Smooth muscle cell (in vitro differentiated cells): ENCODE results near the gene SCUBE1. TPM values are rescaled to one million over a fixed set of nuclear protein-coding genes. Genes with fewer than 3 reads are reported as not detected.
A peak's percentile ranks its signal among the peaks of the same experiment; 100 is the strongest.

Experiments
- DNase-seq: peaks from one replicate; lab custom pipeline; 2025; ENCODE audit not compliant: unreplicated experiment; lab: John Stamatoyannopoulos, UW
- H2AFZ ChIP-seq: fragments of 200-600 bp; sonication (generic); 2 replicates; pipeline ENCODE4 v1.6.0; 2016; ENCODE audit warnings: antibody characterized with exemption, low read depth, mild to moderate bottlenecking
- H3F3A ChIP-seq: fragments of 200-600 bp; sonication (generic); 2 replicates; pipeline ENCODE4 v1.6.0; 2017; ENCODE audit warnings: antibody characterized with exemption, low read depth
- H3K27ac ChIP-seq: fragments of 200-600 bp; sonication (generic); 2 replicates; pipeline ENCODE4 v1.5.1; 2016; ENCODE audit warnings: low read depth, mild to moderate bottlenecking
- H3K27me3 ChIP-seq: fragments of 200-600 bp; sonication (generic); 2 replicates; pipeline ENCODE4 v1.6.1; 2016; ENCODE audit warnings: low read depth, mild to moderate bottlenecking
- H3K36me3 ChIP-seq: fragments of 200-600 bp; sonication (generic); 2 replicates; pipeline ENCODE4 v1.5.1; 2016; ENCODE audit warnings: low read depth
- H3K4me1 ChIP-seq: fragments of 200-600 bp; sonication (generic); 2 replicates; pipeline ENCODE4 v1.5.1; 2016; ENCODE audit warnings: low read depth
- H3K4me2 ChIP-seq: fragments of 200-600 bp; sonication (generic); 2 replicates; pipeline ENCODE4 v1.6.0; 2016; ENCODE audit warnings: mild to moderate bottlenecking
- H3K4me3 ChIP-seq: fragments of 200-600 bp; sonication (generic); 2 replicates; pipeline ENCODE4 v1.5.1; 2016; ENCODE audit warnings: mild to moderate bottlenecking
- H3K79me2 ChIP-seq: fragments of 200-600 bp; sonication (generic); 2 replicates; pipeline ENCODE4 v1.6.0; 2016; ENCODE audit warnings: low read depth, mild to moderate bottlenecking
- H3K9ac ChIP-seq: fragments of 200-600 bp; sonication (generic); 2 replicates; pipeline ENCODE4 v1.6.0; 2016; ENCODE audit warnings: low read depth
- H3K9me3 ChIP-seq: fragments of 200-600 bp; sonication (generic); replicated peaks from 2 replicates; pipeline ENCODE4 v1.5.1; 2016; ENCODE audit warnings: low read depth
- H4K20me1 ChIP-seq: fragments of 200-600 bp; sonication (generic); 2 replicates; pipeline ENCODE4 v1.6.0; 2016; ENCODE audit warnings: low read depth
- CTCF ChIP-seq: fragments of 200-600 bp; sonication (generic); IDR thresholded peaks from 2 replicates; pipeline ENCODE4 v1.5.1; 2017; ENCODE audit warnings: borderline replicate concordance, mild to moderate bottlenecking, antibody characterized with exemption; ENCODE audit not compliant: insufficient read depth, poor library complexity, severe bottlenecking
- WGBS: methylation state at CpG from one replicate; pipeline ENCODE4 v1.1.7; 2016; ENCODE audit warnings: low lambda C conversion rate; 5-methylcytosine and 5-hydroxymethylcytosine counted together
- polyA plus RNA-seq: library from polyadenylated mRNA; unstranded; fragments of >200 nt; fragmentation: Nextera tagmentation; extraction: Ambion mirVana; gene quantifications from 2 replicates; pipeline ENCODE4 v1.2.1, GENCODE V29; 2016
- total RNA-seq: library from RNA; depleted of rRNA; stranded (reverse); fragments of >200 nt; gene quantifications from 2 replicates; pipeline ENCODE4 v1.2.3, GENCODE V29; 2014

SCUBE1 gene
- total and polyA plus RNA-seq, 2 experiments from 2014 or later, result 13.4 to 16.3 TPM

GRCh38 chr22:43275545-43276317 lies 67.4 kb downstream of the SCUBE1 start:
- 54% methylated on average over 18 of the region's 19 CpGs for WGBS
- Histone ChIP-seq H3K27ac (no peak overlapping the region), H4K20me1 (no peaks in the 10 kb centered on the region), H3K9ac (peak overlapping the region; percentile 28), H3K36me3 (no peaks in the 10 kb centered on the region), H3F3A (no peaks in the 10 kb centered on the region), H3K79me2 (no peaks in the 10 kb centered on the region), H3K27me3 (no peaks in the 10 kb centered on the region), H3K4me2 (peak overlapping the region; percentile 26), H3K4me1 (peaks cover 11% of the 10 kb centered on the region), H2AFZ (no peak overlapping the region), H3K9me3 (no peaks in the 10 kb centered on the region), H3K4me3 (no peak overlapping the region)
- TF ChIP-seq CTCF, result no peak
- no peak for DNase-seq

- DNase-seq, result no peak
- no peak for TF ChIP-seq CTCF
- H3K4me3 ChIP-seq, result no peak overlapping the region
- H4K20me1 ChIP-seq, result no peaks in the 10 kb centered on the region
- no peak overlapping the region for H3K9ac ChIP-seq
- H3K36me3 ChIP-seq, result no peaks in the 10 kb centered on the region
- no peaks in the 10 kb centered on the region for H3K9me3 ChIP-seq
- H2AFZ ChIP-seq, result no peak overlapping the region
- H3K4me2 ChIP-seq, result no peak overlapping the region
- H3K79me2 ChIP-seq, result no peaks in the 10 kb centered on the region
- no peak overlapping the region for H3K27ac ChIP-seq
- H3K4me1 ChIP-seq, result peaks cover 9% of the 10 kb centered on the region
- H3K27me3 ChIP-seq, result no peaks in the 10 kb centered on the region
- 85% methylated on average over 25 of the region's 25 CpGs for WGBS
- H3F3A ChIP-seq, result no peaks in the 10 kb centered on the region
Observed at GRCh38 chr22:43274595-43275240, 68.5 kb downstream of the SCUBE1 start.

- H3K4me2 ChIP-seq, result no peak overlapping the region
- no peak overlapping the region for H3K9ac ChIP-seq
- 36% methylated on average over 9 of the region's 9 CpGs for WGBS
- no peak for DNase-seq
- H3K4me1 ChIP-seq, result peaks cover 8% of the 10 kb centered on the region
- no peak overlapping the region for H3K27ac ChIP-seq
- no peaks in the 10 kb centered on the region for H3K27me3 ChIP-seq
- TF ChIP-seq CTCF, result peak; percentile 72
- H3F3A ChIP-seq, result no peaks in the 10 kb centered on the region
- no peaks in the 10 kb centered on the region for H4K20me1 ChIP-seq
- no peaks in the 10 kb centered on the region for H3K9me3 ChIP-seq
- no peaks in the 10 kb centered on the region for H3K36me3 ChIP-seq
- no peak overlapping the region for H2AFZ ChIP-seq
- no peaks in the 10 kb centered on the region for H3K79me2 ChIP-seq
- no peak overlapping the region for H3K4me3 ChIP-seq
Observed at GRCh38 chr22:43273902-43274484, 69.2 kb downstream of the SCUBE1 start.
